ENCODE results near the gene ATF7IP2.
"Not testable (repeated sequence)": the region's sequence is repeated elsewhere in the genome, so short reads cannot be mapped to it uniquely, and the experiment has no call there.

Gene ATF7IP2

DNA sequence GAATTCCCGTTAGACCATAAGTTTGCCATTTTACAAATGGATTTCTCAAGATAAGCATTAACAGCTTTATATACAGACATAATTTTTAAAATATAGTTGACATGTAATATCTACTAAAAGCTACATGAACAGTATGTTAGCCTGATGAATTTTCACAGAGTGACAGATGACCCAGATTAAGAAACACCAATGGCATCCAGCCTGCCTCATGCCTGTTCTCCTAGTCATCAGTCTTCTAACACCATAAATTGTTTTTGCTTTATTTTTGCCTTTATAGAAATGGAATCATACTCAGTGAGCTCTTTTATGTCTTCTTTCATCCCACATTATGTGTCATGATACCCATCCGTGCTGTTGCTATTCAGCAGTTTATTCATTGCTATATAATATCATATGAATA is 80.0 kb downstream of the ATF7IP2 start:
- DNase-seq: no peak

DNA sequence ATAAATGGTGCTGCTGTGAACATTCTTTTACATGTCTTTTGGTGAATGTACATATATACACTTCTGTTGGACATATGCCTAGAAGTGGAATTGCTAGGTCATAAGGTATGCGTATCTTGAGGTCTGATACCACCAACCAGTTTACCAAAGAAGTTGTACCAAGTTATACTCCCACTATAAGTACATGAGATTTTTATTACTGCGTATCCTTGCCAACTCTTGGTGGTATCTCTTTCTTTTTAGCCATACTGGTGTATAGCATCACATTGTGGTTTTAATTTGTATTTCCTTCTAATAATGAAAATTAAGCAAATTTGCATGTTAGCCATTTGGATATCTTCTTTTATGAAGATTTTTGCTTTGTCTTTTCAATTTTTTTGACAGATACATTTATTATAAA is 80.5 kb downstream of the ATF7IP2 start:
- DNase-seq: no peak

DNA sequence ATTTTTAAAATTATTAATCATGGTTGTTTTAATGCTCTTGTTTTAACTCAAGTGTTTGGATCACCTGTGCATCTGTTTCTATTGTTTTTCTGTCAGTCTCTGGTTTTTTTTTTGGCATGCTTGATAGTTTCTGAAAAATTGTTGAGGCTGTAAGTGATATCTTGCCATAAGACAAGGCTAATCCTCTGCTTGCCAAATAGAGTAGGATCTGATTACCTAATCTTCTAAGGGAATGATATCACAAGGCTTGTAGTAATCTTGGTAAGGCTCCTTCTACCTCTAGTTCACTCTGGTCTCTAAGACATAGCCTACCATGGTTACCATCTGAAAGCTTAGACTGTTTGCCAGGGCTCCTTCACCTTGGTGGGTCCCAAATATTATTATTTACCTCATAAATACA is 81.0 kb downstream of the ATF7IP2 start:
- DNase-seq: no peak

DNA sequence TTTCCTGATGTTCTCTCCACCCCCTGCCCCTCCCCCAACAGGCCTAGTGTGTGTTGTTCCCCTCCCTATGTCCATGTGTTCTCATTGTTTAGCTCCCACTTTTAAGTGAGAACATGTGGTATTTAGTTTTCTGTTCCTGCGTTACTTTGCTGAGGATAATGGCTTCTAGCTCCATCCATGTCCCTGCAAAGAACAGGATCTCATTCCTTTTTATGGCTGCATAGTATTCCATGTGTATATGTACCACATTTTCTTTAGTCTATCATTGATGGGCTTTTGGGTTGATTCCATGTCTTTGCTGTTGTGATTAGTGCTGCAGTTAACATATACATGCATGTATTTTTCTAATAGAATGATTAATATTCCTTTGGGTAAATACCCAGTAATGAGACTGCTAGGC is 90.8 kb downstream of the ATF7IP2 start:
- DNase-seq: not testable (repeated sequence)

DNA sequence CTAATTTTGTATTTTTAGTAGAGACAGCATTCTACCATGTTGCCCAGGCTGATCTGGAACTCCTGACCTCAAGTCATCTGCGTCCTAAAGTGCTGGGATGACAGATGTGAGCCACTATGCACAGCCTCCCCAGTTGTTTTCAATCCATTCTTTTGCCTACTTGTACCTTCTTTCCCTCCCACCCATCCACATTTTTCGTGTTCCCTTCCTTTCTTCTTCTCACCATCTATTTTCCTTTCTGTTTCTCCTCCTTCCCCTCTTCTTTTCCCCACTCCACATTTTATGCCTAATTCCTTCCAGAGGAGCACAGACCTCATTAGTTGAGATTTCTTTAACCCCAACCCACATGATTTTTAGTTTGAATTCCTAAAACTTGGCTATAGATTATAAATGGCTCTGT is 94.3 kb downstream of the ATF7IP2 start:
- DNase-seq: no peak

DNA sequence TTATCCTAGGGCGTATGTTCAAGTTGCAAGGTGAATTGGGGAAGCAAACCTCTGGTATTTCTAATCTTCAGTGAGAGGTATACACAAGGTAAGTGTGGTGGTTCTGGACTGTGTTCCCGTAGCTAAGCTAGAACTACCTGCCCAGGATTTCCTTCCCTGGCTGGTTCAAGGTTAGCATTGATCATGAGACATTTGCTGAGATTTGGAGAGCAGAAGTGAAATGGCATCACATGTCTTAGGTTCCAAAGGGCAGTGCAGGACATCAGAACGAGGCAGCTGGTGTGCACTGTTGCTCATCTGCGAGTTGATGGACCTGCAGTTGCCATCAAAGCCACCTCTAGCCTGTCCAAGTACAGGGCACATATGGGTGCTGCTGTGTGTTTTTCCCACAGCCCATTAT is 99.3 kb downstream of the ATF7IP2 start:
- DNase-seq: no peak

DNA sequence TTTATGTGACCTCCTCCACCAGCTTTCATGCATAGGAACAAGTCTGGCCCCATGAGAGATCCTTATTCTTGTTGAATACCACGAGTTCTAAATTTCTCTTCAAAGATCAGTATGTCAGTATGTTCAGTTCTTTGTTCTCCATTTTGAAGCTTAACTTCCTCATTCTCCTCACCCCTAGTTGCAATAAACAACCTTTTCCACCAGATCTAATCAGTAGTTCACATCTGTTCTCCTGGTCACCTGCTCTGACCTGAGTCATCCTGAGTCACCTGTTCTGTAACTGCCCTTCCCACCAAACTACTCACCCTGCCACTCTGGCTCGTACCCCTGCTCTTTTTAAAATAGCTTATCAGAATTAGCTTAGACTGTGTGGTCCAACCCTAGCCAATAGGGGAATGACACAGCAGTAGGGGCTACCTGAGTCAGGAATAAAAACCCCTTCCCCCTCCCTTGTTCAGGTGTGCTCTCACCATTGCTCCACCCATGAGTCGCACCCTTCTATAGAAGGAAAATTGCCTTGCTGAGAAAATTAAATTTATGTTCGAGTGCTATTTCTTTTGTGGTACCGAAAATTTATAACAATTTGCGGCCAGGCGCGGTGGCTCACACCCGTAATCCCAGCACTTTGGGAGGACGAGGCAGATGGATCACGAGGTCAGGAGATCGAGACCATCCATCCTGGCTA is 100.0 kb downstream of the ATF7IP2 start:
- peak; percentile 85 for DNase-seq

DNA sequence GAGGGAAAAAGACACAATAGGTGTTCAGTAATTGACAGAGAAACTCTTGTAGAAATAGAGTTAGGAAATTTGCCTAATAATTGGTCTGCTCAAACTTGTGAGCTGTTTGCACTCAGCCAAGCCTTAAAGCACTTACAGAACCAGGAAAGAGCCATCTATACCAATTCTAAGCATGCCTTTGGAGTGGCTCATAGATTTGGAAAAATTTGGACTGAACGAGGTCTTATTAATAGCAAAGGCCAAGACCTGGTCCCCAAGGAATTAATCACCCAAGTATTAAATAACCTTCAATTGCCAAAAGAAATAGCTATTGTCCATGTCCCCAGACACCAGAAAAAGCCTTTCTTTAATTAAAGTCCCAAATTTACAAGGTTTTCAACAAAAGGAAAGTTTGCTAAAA is 104.3 kb downstream of the ATF7IP2 start:
- no peak for DNase-seq

DNA sequence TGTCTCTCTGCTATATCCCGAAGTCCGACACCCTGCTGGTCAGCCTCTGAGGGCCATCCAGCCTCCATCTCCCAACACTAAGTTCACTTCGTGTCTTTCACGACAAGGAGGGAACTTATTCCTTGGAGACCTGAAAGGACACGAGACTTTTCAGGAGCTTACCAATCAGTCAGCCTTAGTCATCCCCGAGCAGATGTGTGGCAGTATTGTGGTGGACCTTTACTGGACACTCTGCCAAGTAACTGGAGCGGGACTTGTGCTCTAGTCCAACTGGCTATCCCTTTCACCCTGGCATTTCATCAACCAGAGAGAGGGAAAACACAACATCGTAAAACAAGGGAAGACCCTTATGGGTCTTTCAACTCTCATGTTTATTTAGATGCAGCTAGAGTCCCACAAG is 107.4 kb downstream of the ATF7IP2 start:
- DNase-seq: no peak

DNA sequence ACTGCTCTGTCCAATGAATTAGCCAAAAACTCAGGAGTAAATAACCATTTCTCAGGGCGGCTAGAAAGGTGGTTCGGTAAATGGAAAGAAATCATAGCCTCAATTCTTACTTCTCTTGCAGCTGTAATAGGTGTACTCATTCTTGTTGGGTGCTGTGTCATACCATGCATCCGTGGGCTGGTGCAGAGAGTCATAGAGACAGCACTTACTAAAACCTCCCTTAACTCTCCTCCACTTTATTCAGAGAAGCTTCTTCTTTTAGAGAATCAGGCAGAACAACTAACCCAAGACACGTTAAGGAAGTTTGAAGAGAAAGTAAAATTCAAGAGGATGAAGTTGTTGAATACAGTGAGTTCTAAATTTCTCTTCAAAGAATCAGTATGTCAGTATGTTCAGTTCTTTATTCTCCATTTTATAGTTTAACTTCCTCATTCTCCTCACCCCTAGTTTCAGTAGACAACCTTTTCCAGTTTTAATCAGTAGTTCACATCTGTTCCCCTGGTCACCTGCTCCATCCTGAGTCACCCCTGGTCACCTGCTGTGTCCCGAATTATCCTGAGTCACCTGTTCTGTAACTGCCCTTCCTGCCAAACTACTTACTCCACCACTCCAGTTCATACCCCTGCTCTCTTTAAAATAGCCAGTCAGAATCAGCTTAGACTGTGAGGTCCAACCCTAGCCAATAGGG is 108.6 kb downstream of the ATF7IP2 start:
- DNase-seq: peak; percentile 20

DNA sequence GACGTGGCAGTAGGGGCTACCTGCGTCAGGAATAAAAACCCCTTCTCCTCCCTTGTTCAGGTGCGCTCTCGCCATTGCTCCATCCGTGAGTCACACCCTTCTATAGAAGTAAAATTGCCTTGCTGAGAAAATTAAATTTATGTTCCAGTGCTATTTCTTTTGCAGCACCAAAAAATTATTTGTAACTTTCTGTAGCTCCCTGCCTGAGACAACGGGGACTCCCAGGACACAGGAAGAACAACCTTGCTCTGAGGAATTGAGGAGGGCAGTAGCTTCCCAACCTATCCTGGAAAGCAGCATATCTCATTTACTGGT is 109.1 kb downstream of the ATF7IP2 start:
- DNase-seq: no peak

DNA sequence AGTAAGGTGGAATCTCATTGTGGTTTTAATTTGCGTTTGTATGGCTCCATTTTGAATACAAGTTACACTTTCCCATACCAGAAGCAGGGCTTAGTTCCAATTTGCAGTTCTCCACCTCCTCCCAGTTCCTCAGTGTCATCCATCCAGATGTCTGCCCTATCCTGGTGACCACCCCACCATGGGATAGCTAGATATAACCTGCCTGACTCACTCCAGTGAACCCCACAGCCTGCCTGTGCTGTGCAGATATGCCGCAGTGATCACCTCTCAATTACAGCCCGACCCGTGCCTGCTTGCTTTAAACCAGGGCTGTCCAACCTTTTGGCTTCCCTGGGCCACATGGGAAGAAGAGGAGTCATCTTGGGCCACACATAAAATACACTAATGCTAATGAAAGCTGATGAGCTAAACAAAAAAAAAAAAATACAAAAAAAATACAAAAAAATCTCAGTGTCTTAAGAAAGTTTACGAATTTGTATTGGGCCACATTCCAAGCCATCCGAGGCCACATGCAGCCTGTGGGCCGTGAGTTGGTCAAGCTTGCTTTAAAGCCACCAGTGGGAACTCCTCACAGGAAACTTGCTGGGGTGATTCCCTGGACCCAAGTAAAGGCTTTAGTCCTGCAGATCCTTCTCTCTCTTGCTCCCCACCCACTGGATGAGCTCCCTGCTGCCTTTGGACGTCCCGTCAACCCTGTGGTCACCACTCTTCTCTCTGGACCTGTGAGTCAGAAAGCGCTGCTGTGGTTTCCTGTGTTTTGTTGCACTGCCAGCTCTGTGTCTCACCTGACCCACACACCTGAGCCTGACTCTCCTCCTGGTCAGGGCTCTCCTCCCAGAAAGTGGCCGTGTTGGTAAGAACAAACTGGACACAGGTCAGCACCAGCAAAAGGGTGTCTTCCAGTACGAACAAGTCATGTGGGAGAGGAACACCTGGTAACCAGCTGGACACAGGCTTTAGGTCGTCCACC is 111.6 kb downstream of the ATF7IP2 start:
- DNase-seq: peak; percentile 25

DNA sequence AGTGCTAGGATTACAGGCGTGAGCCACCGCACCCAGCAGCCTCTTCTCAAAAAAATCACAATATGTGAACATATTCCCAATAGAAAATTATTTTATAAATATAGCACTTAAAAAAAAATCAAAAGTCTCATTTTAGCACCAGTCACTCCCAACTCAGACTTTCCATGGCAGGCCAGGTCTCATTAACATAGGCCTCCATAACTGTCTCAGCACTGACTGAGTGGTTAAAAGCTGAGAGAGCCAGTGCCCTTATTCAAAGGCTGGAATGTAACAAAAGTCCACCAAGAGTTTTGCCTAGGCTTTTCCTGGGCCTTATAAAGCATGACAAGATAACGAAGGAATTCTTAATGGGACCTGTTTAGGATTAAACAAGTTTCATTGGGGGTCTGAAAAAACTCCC is 114.7 kb downstream of the ATF7IP2 start:
- no peak for DNase-seq

DNA sequence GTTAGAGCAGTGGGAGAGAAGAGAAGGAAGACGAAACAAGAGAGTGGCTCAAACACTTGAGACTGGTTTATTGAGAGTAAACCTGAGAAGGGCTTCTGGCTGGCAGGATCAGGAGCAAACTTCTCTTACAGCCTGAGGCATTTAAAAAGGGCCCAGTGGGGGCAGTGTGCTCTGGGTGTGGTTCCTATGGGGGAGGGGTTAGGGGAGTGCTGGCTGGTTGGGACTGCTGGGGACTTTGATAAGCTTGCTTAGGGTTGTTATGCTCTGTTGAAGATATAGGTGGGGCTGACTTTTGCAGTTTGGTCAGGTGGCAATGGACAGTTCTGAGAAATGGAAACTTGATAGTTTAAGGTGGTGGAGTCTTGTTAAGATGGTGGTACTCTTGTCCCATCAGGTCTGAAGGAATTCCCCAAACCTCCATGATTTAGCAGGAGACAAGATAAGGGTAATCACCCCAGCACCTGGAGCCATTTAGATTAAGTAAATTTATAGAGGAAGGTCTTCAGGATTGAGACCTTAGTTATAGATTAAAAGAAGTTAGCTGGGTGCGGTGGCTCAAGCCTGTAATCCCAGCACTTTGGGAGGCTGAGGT is 115.3 kb downstream of the ATF7IP2 start:
- peak; percentile 90 for DNase-seq

DNA sequence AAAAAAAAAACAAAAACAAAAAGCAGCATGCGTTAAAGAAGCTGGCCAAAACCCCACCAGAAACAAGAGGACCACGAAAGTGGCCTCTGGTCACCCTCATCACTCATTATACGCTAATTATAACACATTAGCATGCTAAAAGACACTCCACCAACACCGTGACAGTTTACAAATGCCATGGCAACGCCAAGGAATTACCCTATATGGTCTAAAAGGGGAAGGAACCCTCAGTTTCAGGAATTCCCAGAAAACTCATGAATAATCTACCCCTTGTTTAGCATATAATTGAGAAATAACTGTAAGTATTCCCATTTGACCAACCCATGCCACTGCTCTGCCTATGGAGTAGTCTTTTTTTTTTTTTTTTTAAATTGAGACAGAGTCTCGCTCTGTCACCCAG is 116.9 kb downstream of the ATF7IP2 start:
- no peak for DNase-seq

DNA sequence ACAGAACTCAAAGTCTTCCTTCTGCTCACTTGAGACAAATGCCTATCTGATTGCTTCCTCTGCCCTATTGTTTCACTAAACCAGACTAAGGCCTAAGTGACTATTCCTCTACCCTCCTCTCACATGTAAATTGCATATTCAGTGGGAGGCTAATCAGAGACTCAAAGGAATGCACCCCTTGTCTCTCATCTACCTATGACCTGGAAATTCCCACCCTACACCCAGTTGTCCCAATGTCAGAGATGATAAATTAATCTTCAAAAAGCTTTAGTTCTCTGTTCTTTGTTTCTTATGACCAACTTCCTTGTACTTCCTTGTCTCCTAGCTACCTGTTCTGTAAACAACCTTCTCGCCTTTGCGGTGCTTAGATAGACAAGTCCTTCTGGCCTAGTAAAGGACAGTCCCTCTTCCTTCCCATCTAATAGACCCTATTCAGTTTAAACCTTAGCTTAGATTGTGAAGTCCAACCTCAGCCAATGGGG is 118.6 kb downstream of the ATF7IP2 start:
- DNase-seq: no peak

DNA sequence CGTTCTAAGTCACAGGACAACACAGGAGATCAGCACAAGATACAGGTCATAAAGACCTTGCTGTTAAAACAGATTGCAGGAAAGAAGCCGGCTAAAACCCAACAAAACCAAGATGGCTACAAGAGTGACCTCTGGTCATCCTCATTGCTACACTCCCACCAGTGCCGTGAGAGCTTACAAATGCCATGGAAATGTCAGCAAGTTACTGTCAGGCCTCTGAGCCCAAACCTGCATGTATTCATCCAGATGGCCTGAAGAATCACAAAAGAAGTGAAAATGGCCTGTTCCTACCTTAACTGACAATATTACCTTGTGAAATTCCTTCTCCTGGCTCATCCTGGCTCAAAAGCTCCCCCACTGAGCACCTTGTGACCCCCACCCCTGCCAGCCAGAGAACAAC is 119.4 kb downstream of the ATF7IP2 start:
- not testable (repeated sequence) for DNase-seq

DNA sequence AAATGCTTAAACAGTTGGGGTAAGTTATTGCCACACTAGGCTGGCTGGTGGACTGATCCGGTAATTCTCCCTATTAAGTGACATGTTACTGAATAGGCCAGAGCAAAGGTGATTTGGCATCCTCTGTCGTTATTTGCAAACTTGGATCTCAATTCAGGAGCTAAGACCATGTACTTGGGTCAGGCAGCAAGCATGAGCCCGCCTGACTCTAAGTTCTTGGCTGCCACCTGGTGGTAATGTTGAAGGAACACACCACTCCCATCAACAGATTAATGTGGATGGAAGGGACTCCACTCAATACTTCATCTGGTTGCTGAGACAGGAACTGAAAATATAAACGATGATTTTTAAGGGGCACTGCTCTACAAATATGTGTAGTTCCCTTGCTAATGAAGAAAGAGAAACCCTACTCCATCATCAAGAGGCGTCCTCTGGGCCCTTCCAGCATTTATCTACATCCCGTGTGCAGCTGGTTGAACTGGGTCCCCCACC is 123.7 kb downstream of the ATF7IP2 start:
- DNase-seq: peak; percentile 91

DNA sequence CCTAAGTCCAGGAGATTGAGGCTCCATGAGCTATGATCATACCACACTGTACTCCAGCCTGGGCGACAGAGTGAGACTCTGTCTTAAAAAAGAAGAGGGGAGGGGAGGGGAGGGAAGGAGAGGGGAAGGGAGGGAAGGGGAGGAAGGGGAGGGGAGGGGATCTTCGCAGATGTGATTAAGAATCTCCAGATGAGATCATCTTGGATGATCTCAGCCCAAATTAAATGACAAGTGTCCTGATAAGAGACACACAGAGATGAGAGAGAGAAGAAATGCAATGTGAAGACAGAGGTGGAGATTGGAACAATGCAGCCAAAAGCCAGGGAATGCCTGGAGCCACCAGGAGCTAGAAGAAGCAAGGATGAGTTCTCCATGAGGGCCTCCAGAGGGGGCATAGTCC is 124.4 kb downstream of the ATF7IP2 start:
- no peak for DNase-seq

DNA sequence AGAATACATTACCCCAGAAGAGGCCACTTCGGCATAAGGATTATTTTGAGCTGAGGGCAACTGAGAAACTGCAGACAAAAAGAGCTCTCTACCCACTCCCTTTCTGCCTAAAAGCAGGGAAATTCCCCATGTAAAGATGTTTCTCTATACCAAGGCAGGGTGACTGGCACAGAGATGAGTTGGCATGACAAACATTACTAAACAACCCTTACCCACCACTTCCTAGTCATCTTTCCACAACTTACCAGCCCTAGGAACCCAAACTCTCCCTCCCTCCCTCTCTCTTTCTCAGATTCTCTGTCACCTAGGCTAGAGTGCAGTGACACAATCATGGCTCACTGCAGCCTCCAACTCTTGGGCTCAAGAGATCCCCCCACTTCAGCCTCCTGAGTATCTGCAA is 126.0 kb downstream of the ATF7IP2 start:
- no peak for DNase-seq

DNA sequence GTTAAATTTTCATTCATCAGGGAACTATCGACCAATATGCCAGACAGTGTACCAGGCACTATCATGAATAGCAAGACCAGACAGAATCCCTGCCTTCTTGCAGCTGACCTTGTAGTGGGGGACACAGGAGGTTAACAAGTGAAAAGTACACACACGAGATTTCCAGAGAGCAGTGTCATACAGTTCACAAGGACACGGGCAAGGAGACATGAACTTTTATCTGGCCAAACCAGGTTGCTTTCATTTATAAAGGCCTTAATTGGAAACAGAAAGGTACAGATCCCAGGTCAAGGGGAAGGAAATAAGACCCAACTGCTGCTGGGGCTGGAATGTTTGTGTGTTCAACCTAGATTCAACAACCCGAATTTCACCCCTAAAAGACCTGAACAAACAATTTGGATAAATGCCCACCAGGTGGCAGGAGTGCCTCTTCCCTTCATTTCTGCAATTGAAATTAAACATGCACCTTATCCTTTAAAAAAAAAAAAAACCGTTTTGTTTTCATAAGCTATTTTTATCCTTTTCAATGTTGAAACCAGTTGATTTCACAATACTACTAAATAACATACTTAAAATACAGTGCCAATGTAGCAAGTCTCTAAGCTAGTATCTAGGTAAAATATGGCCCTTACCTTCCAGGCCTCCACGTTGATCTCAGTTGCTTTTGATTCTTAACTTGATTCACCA is 128.7 kb downstream of the ATF7IP2 start:
- DNase-seq: peak; percentile 80

DNA sequence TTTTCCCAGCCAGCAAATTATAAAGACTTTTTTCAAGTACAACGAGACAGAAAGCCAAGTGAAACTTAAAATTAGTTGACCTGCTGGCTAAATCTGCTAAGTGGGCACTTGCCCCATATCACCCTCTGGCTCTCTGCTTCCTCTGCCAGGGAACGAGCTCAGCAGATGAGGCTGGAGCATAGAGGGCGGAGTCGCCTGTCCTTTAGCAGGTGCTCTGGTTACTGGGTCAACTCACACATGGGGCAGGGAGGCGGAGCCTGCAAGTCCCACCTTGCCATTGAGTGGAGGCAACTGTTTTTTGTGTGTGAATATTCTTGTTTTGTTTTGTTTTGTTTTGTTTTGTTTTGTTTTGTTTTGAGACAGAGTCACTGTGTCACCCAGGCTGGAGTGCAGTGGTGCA is 132.0 kb downstream of the ATF7IP2 start:
- DNase-seq: no peak
